BLaER1 treated with 17β-estradiol and CSF1 and Interleukin-3, amounts not matched to agents 10 nM and 100 nM (cell line): ENCODE results near the gene SP110.

ENCODE experiments used
- H3K27ac ChIP-seq, 11 experiments: shearing (Covaris generic); formaldehyde crosslinking; 2 replicates each; pipeline ENCODE4 v1.8.1; 2022
- H3K27me3 ChIP-seq, 11 experiments: shearing (Covaris generic); formaldehyde crosslinking; 2 replicates each; pipeline ENCODE4 v1.8.1; 2022
- H3K36me3 ChIP-seq, 11 experiments: shearing (Covaris generic); formaldehyde crosslinking; 2 replicates each; pipeline ENCODE4 v1.8.1; 2022
- H3K4me1 ChIP-seq, 10 experiments: shearing (Covaris generic); formaldehyde crosslinking; 2 replicates each; pipeline ENCODE4 v1.8.1; 2022
- H3K4me2 ChIP-seq, 11 experiments: shearing (Covaris generic); formaldehyde crosslinking; 2 replicates each; pipeline ENCODE4 v1.8.1; 2022
- H3K4me3 ChIP-seq, 10 experiments: shearing (Covaris generic); formaldehyde crosslinking; 2 replicates each; pipeline ENCODE4 v1.8.1; 2022
- H3K9ac ChIP-seq, 11 experiments: shearing (Covaris generic); formaldehyde crosslinking; 2 replicates each; pipeline ENCODE4 v1.8.1; 2022
- H3K9me3 ChIP-seq, 11 experiments: shearing (Covaris generic); formaldehyde crosslinking; replicated peaks in 1 of 11; 2 replicates each; pipeline ENCODE4 v1.8.1; 2022
- H4K20me1 ChIP-seq, 11 experiments: shearing (Covaris generic); formaldehyde crosslinking; 2 replicates each; pipeline ENCODE4 v1.8.1; 2022
- Cebpa-rat ChIP-seq, 11 experiments: shearing (Covaris generic); IDR thresholded peaks; 2 replicates each; pipeline ENCODE4 v1.8.1; 2022

SP110 gene

GRCh38 chr2:230216489-230216888, 3.3 kb downstream of the SP110 start:
- peaks cover 23 to 38% (median 30%) of the 10 kb centered on the region in 10 experiments for H3K4me1 ChIP-seq
- no peak overlapping the region for H3K27ac ChIP-seq
- H3K4me3 ChIP-seq: no peak overlapping the region
- peak overlapping the region in 4 of 11 experiments; percentile 10 to 35 (median 20); a peak in 3 of 22 replicates for H3K4me2 ChIP-seq
- no peak overlapping the region for H3K9ac ChIP-seq
- H3K9me3 ChIP-seq: no peaks in the 10 kb centered on the region
- H3K36me3 ChIP-seq: peaks cover 52 to 59% (median 53%) of the 10 kb centered on the region in 11 experiments
- TF ChIP-seq Cebpa-rat (IDR thresholded peaks at IDR 0.05): no peak
- H3K27me3 ChIP-seq: no peaks in the 10 kb centered on the region
- no peaks in the 10 kb centered on the region for H4K20me1 ChIP-seq

- no peaks in the 10 kb centered on the region for H3K9me3 ChIP-seq
- peaks cover 0 to 7% (median 0%) of the 10 kb centered on the region in 11 experiments; a peak in 3 of 22 replicates for H4K20me1 ChIP-seq
- peak overlapping the region in 9 of 11 experiments; percentile 7 to 69 (median 40); a peak in 13 of 22 replicates for H3K27ac ChIP-seq
- H3K36me3 ChIP-seq: peaks cover 72 to 90% (median 80%) of the 10 kb centered on the region in 11 experiments
- peaks cover 48 to 68% (median 61%) of the 10 kb centered on the region in 10 experiments for H3K4me1 ChIP-seq
- H3K9ac ChIP-seq: peak overlapping the region in 3 of 11 experiments; percentile 14 to 34 (median 21); a peak in 2 of 22 replicates
- H3K4me3 ChIP-seq: no peak overlapping the region
- peak overlapping the region; percentile 62 to 80 (median 70) for H3K4me2 ChIP-seq
- no peaks in the 10 kb centered on the region for H3K27me3 ChIP-seq
- no peak for TF ChIP-seq Cebpa-rat (IDR thresholded peaks at IDR 0.05)
These were observed 10.2 kb downstream of the SP110 start for GRCh38 chr2:230209422-230210051.

- peaks cover 62 to 90% (median 77%) of the 10 kb centered on the region in 11 experiments for H3K36me3 ChIP-seq
- H3K27ac ChIP-seq: peak overlapping the region in 3 of 11 experiments; percentile 40 to 69 (median 51); a peak in 3 of 22 replicates
- H3K4me1 ChIP-seq: peaks cover 48 to 74% (median 63%) of the 10 kb centered on the region in 10 experiments
- peaks cover 0 to 7% (median 0%) of the 10 kb centered on the region in 11 experiments; a peak in 3 of 22 replicates for H4K20me1 ChIP-seq
- no peak overlapping the region for H3K4me3 ChIP-seq
- peak overlapping the region in 8 of 11 experiments; percentile 24 to 80 (median 70); a peak in 13 of 22 replicates for H3K4me2 ChIP-seq
- TF ChIP-seq Cebpa-rat (IDR thresholded peaks at IDR 0.05): no peak
- H3K9me3 ChIP-seq: no peaks in the 10 kb centered on the region
- no peak overlapping the region for H3K9ac ChIP-seq
- no peaks in the 10 kb centered on the region for H3K27me3 ChIP-seq
These were observed 11.2 kb downstream of the SP110 start for GRCh38 chr2:230208576-230208975.

GRCh38 chr2:230205721-230206120, 14.1 kb downstream of the SP110 start:
- no peak for TF ChIP-seq Cebpa-rat (IDR thresholded peaks at IDR 0.05)
- Histone ChIP-seq H3K4me3 (no peak overlapping the region), H3K36me3 (peaks cover 47 to 90% (median 71%) of the 10 kb centered on the region in 11 experiments), H3K4me1 (peaks cover 42 to 67% (median 57%) of the 10 kb centered on the region in 10 experiments), H3K9me3 (no peaks in the 10 kb centered on the region), H3K27me3 (no peaks in the 10 kb centered on the region), H3K4me2 (peak overlapping the region; percentile 33 to 73 (median 63)), H4K20me1 (peaks cover 0 to 7% (median 0%) of the 10 kb centered on the region in 11 experiments; a peak in 3 of 22 replicates), H3K9ac (no peak overlapping the region), H3K27ac (peak overlapping the region in 10 of 11 experiments; percentile 3 to 64 (median 49); a peak in 17 of 22 replicates)

GRCh38 chr2:230205034-230205433, 14.8 kb downstream of the SP110 start:
- Histone ChIP-seq H3K4me3 (no peak overlapping the region), H3K27me3 (no peaks in the 10 kb centered on the region), H3K9me3 (no peaks in the 10 kb centered on the region), H4K20me1 (peaks cover 0 to 5% (median 0%) of the 10 kb centered on the region in 11 experiments; a peak in 3 of 22 replicates), H3K27ac (peak overlapping the region in 9 of 11 experiments; percentile 12 to 64 (median 50); a peak in 15 of 22 replicates), H3K36me3 (peaks cover 49 to 90% (median 72%) of the 10 kb centered on the region in 11 experiments), H3K9ac (no peak overlapping the region), H3K4me1 (peaks cover 35 to 60% (median 50%) of the 10 kb centered on the region in 10 experiments), H3K4me2 (peak overlapping the region; percentile 33 to 73 (median 63))
- TF ChIP-seq Cebpa-rat (IDR thresholded peaks at IDR 0.05): no peak

- no peaks in the 10 kb centered on the region for H3K27me3 ChIP-seq
- H4K20me1 ChIP-seq: no peaks in the 10 kb centered on the region
- peaks cover 53 to 93% (median 79%) of the 10 kb centered on the region in 11 experiments for H3K36me3 ChIP-seq
- no peak overlapping the region for H3K4me3 ChIP-seq
- H3K9me3 ChIP-seq: peaks cover under 1 to 8% (median 2%) of the 10 kb centered on the region in 11 experiments; a peak in 17 of 22 replicates
- H3K4me1 ChIP-seq: peaks cover 22 to 42% (median 31%) of the 10 kb centered on the region in 10 experiments
- H3K4me2 ChIP-seq: no peak overlapping the region
- H3K9ac ChIP-seq: no peak overlapping the region
- TF ChIP-seq Cebpa-rat (IDR thresholded peaks at IDR 0.05): no peak
- no peak overlapping the region for H3K27ac ChIP-seq
These were observed 16.6 kb downstream of the SP110 start for GRCh38 chr2:230203110-230203676.

- Histone ChIP-seq H3K4me3 (no peak overlapping the region), H4K20me1 (no peaks in the 10 kb centered on the region), H3K27me3 (no peaks in the 10 kb centered on the region), H3K27ac (peak overlapping the region in 2 of 11 experiments; percentile 10 to 21; a peak in 1 of 22 replicates), H3K4me2 (no peak overlapping the region), H3K36me3 (peaks cover 53 to 93% (median 78%) of the 10 kb centered on the region in 11 experiments), H3K9me3 (peaks cover 6 to 14% (median 8%) of the 10 kb centered on the region in 11 experiments; a peak in 17 of 22 replicates), H3K9ac (no peak overlapping the region), H3K4me1 (peaks cover 22 to 41% (median 30%) of the 10 kb centered on the region in 10 experiments)
- TF ChIP-seq Cebpa-rat (IDR thresholded peaks at IDR 0.05): no peak
These were observed 17.2 kb downstream of the SP110 start for GRCh38 chr2:230202430-230203109.

GRCh38 chr2:230184727-230185578, 34.8 kb downstream of the SP110 start:
- Histone ChIP-seq H3K27me3 (no peaks in the 10 kb centered on the region), H3K4me1 (peaks cover 0 to 13% (median 8%) of the 10 kb centered on the region in 10 experiments; a peak in 7 of 20 replicates), H3K4me2 (peak overlapping the region in 3 of 11 experiments; percentile 8 to 30 (median 25); a peak in 1 of 22 replicates), H4K20me1 (no peaks in the 10 kb centered on the region), H3K4me3 (no peak overlapping the region), H3K36me3 (peaks cover 29 to 62% (median 43%) of the 10 kb centered on the region in 11 experiments), H3K27ac (peak overlapping the region in 5 of 11 experiments; percentile 10 to 53 (median 33); a peak in 5 of 22 replicates), H3K9me3 (peaks cover 1 to 20% (median 13%) of the 10 kb centered on the region in 11 experiments; a peak in 15 of 22 replicates), H3K9ac (no peak overlapping the region)
- TF ChIP-seq Cebpa-rat (IDR thresholded peaks at IDR 0.05): no peak
